Stomach (tissue), 9 donors: ENCODE results near the gene TRAPPC3L. TPM values are rescaled to one million over a fixed set of nuclear protein-coding genes. Genes with fewer than 3 reads are reported as not detected.

Experiments used
- DNase-seq, 2 donors: peaks; one replicate each; pipeline versions ENCODE4 v3.0.0 to v3.0.0-alpha.2; 2013 to 2019
- H3K27ac ChIP-seq, 5 donors: fragments of 200-600 bp in 4 of 5; sonication (generic) in 4 of 5; one replicate each; pipeline ENCODE4 v1.5.1; 2013 to 2019; ENCODE audit warnings: mild to moderate bottlenecking in 1 of 5, moderate library complexity in 1 of 5
- H3K27me3 ChIP-seq, 3 donors: fragments of 200-600 bp; sonication (generic); one replicate each; pipeline ENCODE4 v1.5.1; 2017 to 2019; ENCODE audit warnings: mixed run types in 1 of 3
- H3K36me3 ChIP-seq, 4 donors: fragments of 200-600 bp; sonication (generic); 1 replicate in 3 of 4; 2 replicates in 1 of 4; pipeline ENCODE4 v1.5.1; 2016 to 2019
- H3K4me1 ChIP-seq, 4 donors: fragments of 200-600 bp; sonication (generic); one replicate each; pipeline ENCODE4 v1.5.1; 2016 to 2019
- H3K4me3 ChIP-seq, 4 donors: fragments of 200-600 bp; sonication (generic) in 3 of 4; one replicate each; pipeline ENCODE4 v1.5.1; 2016 to 2019; ENCODE audit warnings: mild to moderate bottlenecking in 1 of 4
- H3K9me3 ChIP-seq, 4 donors: fragments of 200-600 bp; sonication (generic); one replicate each; pipeline ENCODE4 v1.5.1; 2016 to 2019
- CTCF ChIP-seq, 7 experiments: fragments of 450-650 bp in 4 of 7; fragments of 200-600 bp in 3 of 7; sonication (generic) in 3 of 7; IDR thresholded peaks; one replicate each; pipeline ENCODE4 v1.5.1; 2016 to 2019; ENCODE audit warnings: antibody characterized with exemption in 7 of 7, control low read depth in 2 of 7, mild to moderate bottlenecking in 1 of 7
- EP300 ChIP-seq: sonication (generic); formaldehyde crosslinking; IDR thresholded peaks from one replicate; pipeline ENCODE4 v1.6.1; 2017; ENCODE audit warnings: antibody characterized with exemption
- POLR2A ChIP-seq, 4 donors: fragments of 450-650 bp; IDR thresholded peaks; one replicate each; pipeline ENCODE4 v1.6.1; 2016; ENCODE audit warnings: antibody characterized with exemption in 4 of 4, control low read depth in 2 of 4, mild to moderate bottlenecking in 1 of 4, moderate library complexity in 1 of 4
- POLR2AphosphoS5 ChIP-seq, 3 donors: sonication (generic); formaldehyde crosslinking; IDR thresholded peaks; one replicate each; pipeline ENCODE4 v1.6.1; 2016; ENCODE audit warnings: antibody characterized with exemption in 3 of 3
- WGBS, 5 donors: extraction: QIAGEN DNeasy Blood & Tissue Kit in 3 of 5; methylation state at CpG; one replicate each; pipeline versions ENCODE4 v1.1.5 to v1.1.7; 2013 to 2018; 5-methylcytosine and 5-hydroxymethylcytosine counted together
- intact Hi-C: fragments of 100-400 bp; cut with DNase I; formaldehyde crosslinking; loops from one replicate; pipeline ENCODE4 v1.15.1; 2023; ENCODE audit warnings: low total_unique reads
- polyA plus RNA-seq, 3 donors: library from polyadenylated mRNA; stranded (reverse); fragments of 200-250 nt; gene quantifications; one replicate each; pipeline ENCODE4 v1.2.3, GENCODE V29; 2013
- total RNA-seq, 5 donors: library from RNA; depleted of rRNA; stranded (reverse); fragments of >200 nt; gene quantifications; one replicate each; pipeline versions ENCODE4 v1.1.0 to v1.2.3, GENCODE V29; 2014 to 2016
- donor health status: healthy with polysubstance abuse.
- donor health status: Bipolar disorder and iron deficiency.
- donor health status: healthy.

Gene TRAPPC3L
- total and polyA plus RNA-seq, 8 donors = not detected

- Histone ChIP-seq H3K4me1 (peaks cover 0 to 14% (median 0%) of the 10 kb centered on the region in 4 donors), H3K36me3 (no peaks in the 10 kb centered on the region), H3K9me3 (no peaks in the 10 kb centered on the region), H3K27me3 (no peaks in the 10 kb centered on the region), H3K4me3 (no peak overlapping the region), H3K27ac (no peak overlapping the region)
- intact Hi-C loops = no loop called here
- WGBS, 5 donors = 31 to 43% (median 38%) methylated on average over 5 of the region's 5 CpGs
- no peak for TF ChIP-seq EP300
- no peak for TF ChIP-seq CTCF (IDR thresholded peaks at IDR 0.05)
- TF ChIP-seq POLR2AphosphoS5 (IDR thresholded peaks at IDR 0.05) = no peak
- TF ChIP-seq POLR2A (IDR thresholded peaks at IDR 0.05) = no peak
- peak in 1 of 2 donors; percentile 74 for DNase-seq
These were observed 12.4 kb upstream of the TRAPPC3L start for GRCh38 chr6:116557893-116558292.

GRCh38 chr6:116556814-116557415 is 11.4 kb upstream of the TRAPPC3L start:
- H3K4me3 ChIP-seq = no peak overlapping the region
- TF ChIP-seq POLR2AphosphoS5 (IDR thresholded peaks at IDR 0.05) (no peak), POLR2A (IDR thresholded peaks at IDR 0.05) (no peak), CTCF (IDR thresholded peaks at IDR 0.05) (no peak), EP300 (no peak)
- H3K4me1 ChIP-seq = peaks cover 0 to 14% (median 0%) of the 10 kb centered on the region in 4 donors
- H3K9me3 ChIP-seq = no peaks in the 10 kb centered on the region
- H3K36me3 ChIP-seq = no peaks in the 10 kb centered on the region
- 84 to 95% (median 90%) methylated on average over 5 of the region's 5 CpGs for WGBS, 5 donors
- DNase-seq = no peak
- H3K27me3 ChIP-seq = no peaks in the 10 kb centered on the region
- no peak overlapping the region for H3K27ac ChIP-seq
- intact Hi-C loops = no loop called here

- WGBS, 5 donors = 59 to 77% (median 67%) methylated on average over 1 of the region's 1 CpG
These were observed 10.6 kb upstream of the TRAPPC3L start for GRCh38 chr6:116556065-116556464.

GRCh38 chr6:116553451-116553850 is 8.0 kb upstream of the TRAPPC3L start, which contains the start of gene CALHM4:
Gene CALHM4, plus strand, starts transcription at chr6:116553751. Its CDS starts 43 bp downstream, at chr6:116553794.
- H3K9me3 ChIP-seq = no peaks in the 10 kb centered on the region
- H3K27ac ChIP-seq = no peak within 1 kb of the TSS
- H3K36me3 ChIP-seq = no peaks in the 10 kb centered on the region
- no peak for TF ChIP-seq POLR2AphosphoS5 (IDR thresholded peaks at IDR 0.05)
- no peak within 1 kb of the TSS for H3K4me3 ChIP-seq
- H3K27me3 ChIP-seq = no peaks in the 10 kb centered on the region
- intact Hi-C loops = no loop called here
- no peak for DNase-seq
- peaks cover 0 to 4% (median 0%) of the 10 kb centered on the region in 4 donors for H3K4me1 ChIP-seq

More at GRCh38 chr6:116556065-116556464, 10.6 kb upstream of the TRAPPC3L start:
- Histone ChIP-seq H3K4me1 (peaks cover 0 to 8% (median 0%) of the 10 kb centered on the region in 4 donors), H3K36me3 (no peaks in the 10 kb centered on the region), H3K27me3 (no peaks in the 10 kb centered on the region), H3K4me3 (no peak overlapping the region), H3K9me3 (no peaks in the 10 kb centered on the region), H3K27ac (no peak overlapping the region)
- intact Hi-C loops = no loop called here
- TF ChIP-seq POLR2A (IDR thresholded peaks at IDR 0.05) = no peak
- no peak for TF ChIP-seq POLR2AphosphoS5 (IDR thresholded peaks at IDR 0.05)
- TF ChIP-seq EP300 = no peak
- no peak for TF ChIP-seq CTCF (IDR thresholded peaks at IDR 0.05)
- no peak for DNase-seq

GRCh38 chr6:116550796-116551195 is 5.3 kb upstream of the TRAPPC3L start:
- Histone ChIP-seq H3K9me3 (no peaks in the 10 kb centered on the region), H3K4me1 (no peaks in the 10 kb centered on the region), H3K36me3 (no peaks in the 10 kb centered on the region), H3K27ac (no peak overlapping the region), H3K4me3 (no peak overlapping the region), H3K27me3 (no peaks in the 10 kb centered on the region)
- no peak for DNase-seq
- WGBS, 5 donors = 17 to 37% (median 25%) methylated on average over 4 of the region's 4 CpGs
- TF ChIP-seq POLR2AphosphoS5 (IDR thresholded peaks at IDR 0.05) (no peak), EP300 (no peak), CTCF (IDR thresholded peaks at IDR 0.05) (no peak), POLR2A (IDR thresholded peaks at IDR 0.05) (no peak)
- intact Hi-C loops = no loop called here
